Epithelial cell of esophagus (primary cell): ENCODE measurements around the gene HTR3A.

Source experiments
- DNase-seq: peaks from one replicate; pipeline ENCODE4 v3.0.0; 2010; ENCODE audit warnings: low read depth
- H3K4me3 ChIP-seq: 2 replicates; pipeline ENCODE4 v1.5.1; 2011; ENCODE audit warnings: mild to moderate bottlenecking, low read length, control low read depth
- TF ChIP-seq, protein P1 (sequence below): IDR thresholded peaks from 2 replicates; pipeline ENCODE4 v1.5.1; 2011; ENCODE audit warnings: low read depth, mild to moderate bottlenecking, low read length, control low read depth, inconsistent platforms; ENCODE audit not compliant: insufficient read depth; ENCODE audit errors: missing control alignments

HTR3A gene

DNA sequence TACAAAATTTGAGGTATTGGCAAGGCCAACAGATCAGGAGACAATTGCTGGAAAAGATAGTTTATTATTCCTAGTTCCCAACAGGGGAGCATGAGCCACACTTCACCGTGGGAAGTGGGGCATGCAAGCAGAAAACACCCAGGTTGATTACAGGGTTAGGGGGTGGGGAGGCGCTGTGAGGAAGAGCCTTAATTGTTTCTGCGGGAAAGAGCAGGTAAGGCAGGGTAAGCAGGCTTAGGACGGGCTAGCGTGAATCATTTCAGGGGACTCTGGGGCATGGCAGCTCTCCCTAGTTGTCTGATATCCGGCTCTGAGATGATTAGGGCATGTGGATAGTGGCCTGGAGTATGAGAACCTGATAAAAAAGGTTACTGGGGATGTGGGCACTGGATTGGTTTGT, 20.7 kb upstream of the HTR3A start:
- H3K4me3 ChIP-seq = no peak overlapping the region
- peak; percentile 9 for DNase-seq
- TF ChIP-seq, protein P1, sequence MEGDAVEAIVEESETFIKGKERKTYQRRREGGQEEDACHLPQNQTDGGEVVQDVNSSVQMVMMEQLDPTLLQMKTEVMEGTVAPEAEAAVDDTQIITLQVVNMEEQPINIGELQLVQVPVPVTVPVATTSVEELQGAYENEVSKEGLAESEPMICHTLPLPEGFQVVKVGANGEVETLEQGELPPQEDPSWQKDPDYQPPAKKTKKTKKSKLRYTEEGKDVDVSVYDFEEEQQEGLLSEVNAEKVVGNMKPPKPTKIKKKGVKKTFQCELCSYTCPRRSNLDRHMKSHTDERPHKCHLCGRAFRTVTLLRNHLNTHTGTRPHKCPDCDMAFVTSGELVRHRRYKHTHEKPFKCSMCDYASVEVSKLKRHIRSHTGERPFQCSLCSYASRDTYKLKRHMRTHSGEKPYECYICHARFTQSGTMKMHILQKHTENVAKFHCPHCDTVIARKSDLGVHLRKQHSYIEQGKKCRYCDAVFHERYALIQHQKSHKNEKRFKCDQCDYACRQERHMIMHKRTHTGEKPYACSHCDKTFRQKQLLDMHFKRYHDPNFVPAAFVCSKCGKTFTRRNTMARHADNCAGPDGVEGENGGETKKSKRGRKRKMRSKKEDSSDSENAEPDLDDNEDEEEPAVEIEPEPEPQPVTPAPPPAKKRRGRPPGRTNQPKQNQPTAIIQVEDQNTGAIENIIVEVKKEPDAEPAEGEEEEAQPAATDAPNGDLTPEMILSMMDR = no peak

DNA sequence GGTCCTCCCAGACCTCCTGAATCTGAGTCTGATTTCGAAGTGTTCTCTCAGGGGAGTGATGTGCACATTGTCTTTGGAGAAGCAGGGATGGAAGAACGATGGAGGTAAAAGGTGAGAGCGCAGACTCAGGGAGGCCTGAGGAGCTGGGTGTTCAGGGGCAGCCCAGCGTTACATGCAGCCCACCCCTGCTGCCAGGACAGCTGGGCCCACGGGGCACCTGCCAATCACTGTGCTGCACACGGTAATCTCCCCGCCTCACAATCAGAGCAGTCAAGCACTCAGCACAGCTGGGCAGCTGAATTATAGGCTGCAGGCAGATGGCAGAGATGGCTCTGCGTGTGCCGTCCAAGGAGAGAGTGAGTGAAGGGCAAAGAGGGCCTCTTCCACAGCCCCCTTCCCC, 17.9 kb upstream of the HTR3A start:
- H3K4me3 ChIP-seq = no peak overlapping the region
- no peak for DNase-seq
- TF ChIP-seq, protein P1 = no peak

DNA sequence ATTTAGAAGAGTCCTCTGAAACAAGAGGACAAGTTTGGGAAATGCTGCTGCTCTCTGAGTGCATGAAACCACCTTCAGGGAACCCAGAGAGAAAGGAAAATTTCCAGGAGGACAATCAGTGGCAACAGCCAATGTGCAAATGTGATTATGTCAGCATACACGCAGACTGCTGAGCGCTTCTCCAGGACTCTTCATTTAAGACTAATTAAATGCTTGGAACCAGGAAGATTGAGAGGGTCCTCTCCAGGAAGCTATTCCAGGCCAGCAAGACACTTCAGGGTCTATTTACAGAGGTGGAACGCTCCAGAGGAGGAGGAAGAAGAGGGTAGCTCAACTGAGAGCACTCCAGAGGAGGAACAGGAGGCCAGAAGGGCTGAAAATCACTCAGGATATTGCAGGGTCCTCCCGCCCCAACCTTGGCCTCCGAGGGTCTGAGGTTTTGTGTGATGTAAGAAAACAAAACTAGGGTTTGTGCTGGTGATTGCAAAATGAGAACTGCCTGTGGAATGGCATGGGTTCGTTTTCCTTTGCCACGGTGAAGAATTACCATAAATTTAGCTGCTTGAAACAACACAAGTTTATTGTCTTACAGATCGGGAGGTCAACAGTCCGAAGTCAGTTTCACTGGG, 14.1 kb upstream of the HTR3A start:
- TF ChIP-seq, protein P1 = no peak
- no peak overlapping the region for H3K4me3 ChIP-seq
- DNase-seq = no peak

DNA sequence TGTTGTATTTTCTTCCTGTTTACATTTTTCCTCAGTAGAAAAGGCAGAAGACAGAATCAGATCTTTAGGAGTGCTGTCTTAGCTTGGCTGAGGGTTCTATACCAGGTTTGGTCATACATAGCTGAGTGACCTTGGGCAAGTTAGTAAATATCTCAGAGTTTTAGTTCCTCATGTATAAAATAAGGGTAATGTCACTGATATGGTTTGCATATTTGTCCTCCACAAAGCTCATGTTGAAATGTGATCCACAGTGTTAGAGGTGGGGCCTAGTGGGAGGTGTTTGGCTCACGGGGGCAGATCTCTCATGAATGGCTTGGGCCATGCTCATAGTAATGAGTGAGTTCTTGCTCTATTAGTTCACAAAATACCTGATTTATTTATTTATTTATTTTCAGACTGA, 7.5 kb upstream of the HTR3A start:
- no peak for DNase-seq
- TF ChIP-seq, protein P1 = no peak
- no peak overlapping the region for H3K4me3 ChIP-seq

DNA sequence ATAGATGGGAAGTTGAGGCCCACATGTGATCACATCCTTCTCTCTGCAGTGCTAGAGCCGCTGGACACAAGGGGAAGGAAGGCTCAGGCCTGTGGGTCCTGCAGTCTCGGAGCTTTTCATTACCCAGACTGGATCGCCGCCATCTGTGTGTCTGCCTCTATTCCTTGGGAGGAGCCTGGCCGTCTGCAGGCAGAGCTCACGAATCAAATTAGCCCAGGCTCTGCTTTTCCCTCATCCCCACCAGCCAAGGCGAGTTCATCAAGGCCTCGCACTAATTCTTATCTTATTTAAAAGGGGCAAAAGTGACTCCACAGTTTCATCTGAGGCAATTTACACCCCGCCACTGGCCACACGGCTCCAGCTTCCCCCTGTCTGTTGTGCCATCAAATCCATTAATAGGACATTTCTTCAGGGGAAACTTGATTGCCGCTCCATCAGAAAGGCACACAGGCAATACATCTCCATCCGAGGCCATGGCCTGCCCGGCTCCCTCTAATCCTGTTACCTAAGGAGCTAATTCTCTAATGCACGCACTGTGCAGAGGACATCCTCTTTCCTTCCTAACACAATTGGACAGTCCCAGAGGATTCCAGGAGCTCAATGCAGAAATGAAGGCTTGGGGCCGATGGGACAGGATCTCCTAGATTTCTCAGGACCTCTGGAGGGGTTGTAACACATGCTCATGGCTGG, 3.3 kb upstream of the HTR3A start:
- H3K4me3 ChIP-seq = no peak overlapping the region
- TF ChIP-seq, protein P1 = no peak
- no peak for DNase-seq

DNA sequence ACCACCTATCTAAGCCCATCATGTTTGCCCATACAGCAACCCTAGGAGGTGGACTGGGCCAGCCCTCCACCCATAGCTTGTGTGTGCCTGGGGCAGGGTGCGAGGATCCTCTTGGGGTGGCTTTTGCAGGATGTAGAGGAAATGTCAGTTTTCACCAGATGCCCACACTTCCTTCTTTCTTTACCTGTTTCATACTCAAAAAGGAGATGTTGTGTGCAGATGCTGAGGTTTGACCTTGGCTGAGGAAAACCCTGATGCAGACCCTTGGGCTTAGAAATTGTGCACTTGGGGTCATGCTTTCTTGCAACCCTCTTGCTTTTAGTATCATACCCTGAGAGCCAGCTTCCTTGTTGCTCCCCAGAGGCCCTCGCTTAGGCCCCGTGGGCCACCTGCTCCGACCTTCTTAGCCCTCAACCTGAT, 2.2 kb downstream of the HTR3A start:
- no peak for DNase-seq
- TF ChIP-seq, protein P1 = no peak
- H3K4me3 ChIP-seq = no peak overlapping the region

DNA sequence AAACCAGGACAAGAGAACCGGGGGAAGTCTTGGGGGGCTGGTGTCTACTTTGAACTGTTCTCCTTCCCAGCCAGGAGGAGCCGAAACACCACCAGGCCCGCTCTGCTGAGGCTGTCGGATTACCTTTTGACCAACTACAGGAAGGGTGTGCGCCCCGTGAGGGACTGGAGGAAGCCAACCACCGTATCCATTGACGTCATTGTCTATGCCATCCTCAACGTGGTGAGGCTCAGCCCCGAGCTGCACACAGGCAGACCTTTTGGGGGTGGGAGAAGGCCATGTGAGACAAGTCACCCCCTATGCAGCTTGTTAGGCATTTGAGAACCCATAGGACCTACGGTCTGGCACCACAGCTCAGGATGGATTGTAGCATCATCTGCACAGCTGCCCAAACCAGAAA, 2.8 kb downstream of the HTR3A start:
- no peak for DNase-seq
- no peak overlapping the region for H3K4me3 ChIP-seq
- TF ChIP-seq, protein P1 = no peak
